Measurements from ENCODE around the gene INTS7.

GRCh38 chr1:211938561-211938997 is 96.8 kb downstream of the INTS7 start:
- no peak for TF ChIP-seq BACH2 (CRISPR knock-in tag; IDR thresholded peaks at IDR 0.05; ENCODE audit: borderline replicate concordance)
- TF ChIP-seq, protein P1, sequence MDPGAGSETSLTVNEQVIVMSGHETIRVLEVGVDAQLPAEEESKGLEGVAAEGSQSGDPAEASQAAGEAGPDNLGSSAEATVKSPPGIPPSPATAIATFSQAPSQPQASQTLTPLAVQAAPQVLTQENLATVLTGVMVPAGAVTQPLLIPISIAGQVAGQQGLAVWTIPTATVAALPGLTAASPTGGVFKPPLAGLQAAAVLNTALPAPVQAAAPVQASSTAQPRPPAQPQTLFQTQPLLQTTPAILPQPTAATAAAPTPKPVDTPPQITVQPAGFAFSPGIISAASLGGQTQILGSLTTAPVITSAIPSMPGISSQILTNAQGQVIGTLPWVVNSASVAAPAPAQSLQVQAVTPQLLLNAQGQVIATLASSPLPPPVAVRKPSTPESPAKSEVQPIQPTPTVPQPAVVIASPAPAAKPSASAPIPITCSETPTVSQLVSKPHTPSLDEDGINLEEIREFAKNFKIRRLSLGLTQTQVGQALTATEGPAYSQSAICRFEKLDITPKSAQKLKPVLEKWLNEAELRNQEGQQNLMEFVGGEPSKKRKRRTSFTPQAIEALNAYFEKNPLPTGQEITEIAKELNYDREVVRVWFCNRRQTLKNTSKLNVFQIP (CRISPR knock-in tag; IDR thresholded peaks at IDR 0.05; ENCODE audit: borderline replicate concordance, low read depth): no peak
- no peak for TF ChIP-seq RARB (CRISPR knock-in tag; IDR thresholded peaks at IDR 0.05)
- TF ChIP-seq PATZ1 (CRISPR knock-in tag; IDR thresholded peaks at IDR 0.05; ENCODE audit: borderline replicate concordance): no peak
- TF ChIP-seq, protein P2, sequence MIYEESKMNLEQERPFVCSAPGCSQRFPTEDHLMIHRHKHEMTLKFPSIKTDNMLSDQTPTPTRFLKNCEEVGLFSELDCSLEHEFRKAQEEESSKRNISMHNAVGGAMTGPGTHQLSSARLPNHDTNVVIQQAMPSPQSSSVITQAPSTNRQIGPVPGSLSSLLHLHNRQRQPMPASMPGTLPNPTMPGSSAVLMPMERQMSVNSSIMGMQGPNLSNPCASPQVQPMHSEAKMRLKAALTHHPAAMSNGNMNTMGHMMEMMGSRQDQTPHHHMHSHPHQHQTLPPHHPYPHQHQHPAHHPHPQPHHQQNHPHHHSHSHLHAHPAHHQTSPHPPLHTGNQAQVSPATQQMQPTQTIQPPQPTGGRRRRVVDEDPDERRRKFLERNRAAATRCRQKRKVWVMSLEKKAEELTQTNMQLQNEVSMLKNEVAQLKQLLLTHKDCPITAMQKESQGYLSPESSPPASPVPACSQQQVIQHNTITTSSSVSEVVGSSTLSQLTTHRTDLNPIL (CRISPR knock-in tag; IDR thresholded peaks at IDR 0.05; ENCODE audit: low read depth): no peak
- no peak for TF ChIP-seq TSHZ2 (CRISPR knock-in tag; IDR thresholded peaks at IDR 0.05)
- no peak for TF ChIP-seq ZFP30 (CRISPR knock-in tag; IDR thresholded peaks at IDR 0.05)

Data from SK-N-SH treated with all-trans-retinoic acid at 6 μM for 48 hours (cell line).